Liver (tissue), 9 donors: ENCODE data around the gene ZNF518A. TPM values are rescaled to one million over a fixed set of nuclear protein-coding genes. Genes with fewer than 3 reads are reported as not detected.

ENCODE experiments used
- DNase-seq: peaks from one replicate; pipeline ENCODE4 v3.0.0-alpha.2; 2017; ENCODE audit warnings: low spot score
- H3K27ac ChIP-seq, 2 donors: one replicate each; pipeline ENCODE4 v1.7.0; 2013; ENCODE audit warnings: inconsistent platforms in 2 of 2, low read length in 2 of 2, control low read depth in 1 of 2, low read depth in 1 of 2, mild to moderate bottlenecking in 1 of 2
- H3K27me3 ChIP-seq, 4 donors: one replicate each; pipeline versions ENCODE4 v1.6.1 to v1.7.0; 2013; ENCODE audit warnings: low read length in 3 of 4, inconsistent platforms in 1 of 4, mild to moderate bottlenecking in 1 of 4, moderate library complexity in 1 of 4; ENCODE audit not compliant: control insufficient read depth in 4 of 4, insufficient read depth in 4 of 4
- H3K36me3 ChIP-seq, 4 donors: one replicate each; pipeline versions ENCODE4 v1.6.1 to v1.7.0; 2013; ENCODE audit warnings: low read length in 3 of 4, mild to moderate bottlenecking in 3 of 4, low read depth in 1 of 4, moderate library complexity in 1 of 4; ENCODE audit not compliant: control insufficient read depth in 4 of 4, insufficient read depth in 3 of 4
- H3K4me1 ChIP-seq, 4 donors: one replicate each; pipeline versions ENCODE4 v1.6.1 to v1.7.0; 2013; ENCODE audit warnings: low read length in 3 of 4, mild to moderate bottlenecking in 3 of 4, moderate library complexity in 1 of 4; ENCODE audit not compliant: control insufficient read depth in 4 of 4, insufficient read depth in 4 of 4
- H3K4me3 ChIP-seq, 3 donors: one replicate each; pipeline versions ENCODE4 v1.6.1 to v1.7.0; 2013; ENCODE audit warnings: low read length in 3 of 3, control low read depth in 1 of 3, low read depth in 1 of 3, mild to moderate bottlenecking in 1 of 3
- H3K9ac ChIP-seq, 2 donors: one replicate each; pipeline ENCODE4 v1.7.0; 2013; ENCODE audit warnings: low read length in 2 of 2, mild to moderate bottlenecking in 2 of 2, moderate library complexity in 2 of 2, control low read depth in 1 of 2, low read depth in 1 of 2
- H3K9me3 ChIP-seq, 4 donors: one replicate each; pipeline versions ENCODE4 v1.6.1 to v1.7.0; 2013; ENCODE audit warnings: low read length in 3 of 4; ENCODE audit not compliant: control insufficient read depth in 4 of 4
- CTCF ChIP-seq: fragments of 150-350 bp; IDR thresholded peaks from 2 replicates; pipeline ENCODE4 v1.5.1; 2017; ENCODE audit warnings: improper control_type of control experiment, low read depth, low read length; ENCODE audit not compliant: missing input control
- EGR1 ChIP-seq, 2 donors: IDR thresholded peaks; 2 replicates each; pipeline ENCODE4 v1.6.1; 2016 to 2018; ENCODE audit warnings: antibody characterized with exemption in 2 of 2, low read depth in 2 of 2
- FOXA1 ChIP-seq: IDR thresholded peaks from 2 replicates; pipeline ENCODE4 v1.6.1; 2016; ENCODE audit warnings: antibody characterized with exemption
- GABPA ChIP-seq, 2 donors: IDR thresholded peaks in 1 of 2; conservative IDR thresholded peaks in 1 of 2; 2 replicates each; pipeline ENCODE4 v1.6.1; 2016; ENCODE audit warnings: antibody characterized with exemption in 2 of 2, mild to moderate bottlenecking in 1 of 2, moderate library complexity in 1 of 2
- HNF4G ChIP-seq: IDR thresholded peaks from 2 replicates; pipeline ENCODE4 v1.6.1; 2016; ENCODE audit warnings: antibody characterized with exemption
- JUND ChIP-seq, 2 donors: IDR thresholded peaks; 2 replicates each; pipeline ENCODE4 v1.6.1; 2016; ENCODE audit warnings: antibody characterized with exemption in 2 of 2
- MAX ChIP-seq: IDR thresholded peaks from 2 replicates; pipeline ENCODE4 v1.6.1; 2016; ENCODE audit warnings: antibody characterized with exemption
- NR2F2 ChIP-seq: IDR thresholded peaks from 2 replicates; pipeline ENCODE4 v1.6.1; 2016; ENCODE audit warnings: antibody characterized with exemption
- RAD21 ChIP-seq, 2 donors: IDR thresholded peaks; 2 replicates each; pipeline ENCODE4 v1.6.1; 2016; ENCODE audit warnings: antibody characterized with exemption in 2 of 2, mild to moderate bottlenecking in 2 of 2
- RXRA ChIP-seq, 2 donors: IDR thresholded peaks; 2 replicates each; pipeline ENCODE4 v1.6.1; 2017 to 2018; ENCODE audit warnings: antibody characterized with exemption in 2 of 2, mild to moderate bottlenecking in 1 of 2
- SP1 ChIP-seq: IDR thresholded peaks from 2 replicates; pipeline ENCODE4 v1.6.1; 2018; ENCODE audit warnings: antibody characterized with exemption, mild to moderate bottlenecking
- TAF1 ChIP-seq: conservative IDR thresholded peaks from 2 replicates; pipeline ENCODE4 v1.6.1; 2016; ENCODE audit warnings: antibody characterized with exemption, mild to moderate bottlenecking
- YY1 ChIP-seq: IDR thresholded peaks from 2 replicates; pipeline ENCODE4 v1.6.1; 2016; ENCODE audit warnings: antibody characterized with exemption, mild to moderate bottlenecking
- ZBTB33 ChIP-seq: IDR thresholded peaks from 2 replicates; pipeline ENCODE4 v1.6.1; 2016; ENCODE audit warnings: antibody characterized with exemption
- WGBS: extraction: QIAGEN DNeasy Blood & Tissue Kit; methylation state at CpG from one replicate; pipeline ENCODE4 v1.1.7; 2013; 5-methylcytosine and 5-hydroxymethylcytosine counted together
- polyA plus RNA-seq, 2 donors: library from polyadenylated mRNA; stranded (reverse) in 1 of 2; unstranded in 1 of 2; fragments of 200-250 nt in 1 of 2; fragments of >200 nt in 1 of 2; fragmentation: Nextera tagmentation in 1 of 2; extraction: Ambion mirVana in 1 of 2; gene quantifications; one replicate each; pipeline versions ENCODE4 v1.2.1 to v1.2.3, GENCODE V29; 2013 to 2015
- total RNA-seq, 2 donors: library from RNA; depleted of rRNA; stranded (reverse); fragments of >200 nt; gene quantifications; one replicate each; pipeline ENCODE4 v1.2.3, GENCODE V29; 2014
- TF ChIP-seq, protein P1 (sequence below): IDR thresholded peaks from 2 replicates; pipeline ENCODE4 v1.6.1; 2016; ENCODE audit warnings: antibody characterized with exemption, mild to moderate bottlenecking
- donor health status: healthy.
- donor health status: healthy.
- donor health status: healthy.
- donor health status: healthy.
- donor health status: healthy.

Gene ZNF518A
- total and polyA plus RNA-seq, 4 donors: 1.8 to 23.0 (median 13.6) TPM

GRCh38 chr10:96125142-96125515 is 5.0 kb upstream of the ZNF518A start:
- WGBS: 73% methylated on average over 2 of the region's 2 CpGs
- H3K4me1 ChIP-seq: peaks cover 0 to 7% (median 2%) of the 10 kb centered on the region in 4 donors
- H3K4me3 ChIP-seq: no peak overlapping the region
- H3K27me3 ChIP-seq: peaks cover 0 to 9% (median 3%) of the 10 kb centered on the region in 4 donors
- no peaks in the 10 kb centered on the region for H3K36me3 ChIP-seq
- no peak for TF ChIP-seq TAF1
- no peak overlapping the region for H3K27ac ChIP-seq
- H3K9ac ChIP-seq: no peak overlapping the region
- peaks cover 0 to 8% (median under 1%) of the 10 kb centered on the region in 4 donors for H3K9me3 ChIP-seq
- DNase-seq: no peak

DNA sequence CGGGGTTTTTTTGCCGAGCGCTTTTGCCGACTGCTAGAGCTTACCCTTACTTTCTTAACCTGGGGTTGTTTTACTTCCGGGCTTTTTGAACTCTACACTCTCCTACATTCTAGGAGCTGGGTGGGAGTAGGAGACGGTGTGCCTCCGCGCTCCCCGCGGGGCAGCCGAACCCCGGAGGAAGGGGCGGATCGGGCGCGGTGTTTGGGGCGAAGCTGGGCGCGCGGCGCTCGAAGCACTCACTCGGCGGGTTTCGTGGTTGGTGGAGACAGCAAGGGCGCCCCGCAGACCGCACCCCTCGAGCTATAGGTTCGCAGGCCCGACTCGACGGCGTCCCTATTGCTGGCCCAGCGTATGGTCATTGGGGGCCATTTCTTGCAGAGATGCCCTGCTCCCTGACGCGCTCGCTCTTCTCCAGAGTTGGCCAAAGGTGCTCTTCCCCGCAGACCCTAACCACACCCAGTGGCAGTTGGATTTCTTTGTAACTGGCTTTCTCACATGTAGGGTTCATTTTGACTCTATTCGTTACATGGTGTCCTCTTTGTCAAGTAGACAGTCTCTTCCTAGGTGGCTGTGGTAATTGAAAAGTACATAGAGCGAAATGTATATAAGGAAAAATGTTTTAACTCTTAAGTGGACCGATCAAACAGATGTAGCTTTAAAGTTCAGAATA is 364 bp downstream of the ZNF518A start:
- DNase-seq: peak; percentile 82
- H3K27me3 ChIP-seq: peaks cover 0 to 4% (median 1%) of the 10 kb centered on the region in 4 donors
- H3K36me3 ChIP-seq: peaks cover 0 to 23% (median 10%) of the 10 kb centered on the region in 4 donors
- peak overlapping the region; percentile 82 to 99 (median 84) for H3K4me3 ChIP-seq
- H3K4me1 ChIP-seq: peaks cover 0 to 17% (median 10%) of the 10 kb centered on the region in 4 donors
- peak overlapping the region; percentile 20 to 28 for H3K9ac ChIP-seq
- peaks cover 0 to 8% (median under 1%) of the 10 kb centered on the region in 4 donors for H3K9me3 ChIP-seq
- TF ChIP-seq, protein P1, sequence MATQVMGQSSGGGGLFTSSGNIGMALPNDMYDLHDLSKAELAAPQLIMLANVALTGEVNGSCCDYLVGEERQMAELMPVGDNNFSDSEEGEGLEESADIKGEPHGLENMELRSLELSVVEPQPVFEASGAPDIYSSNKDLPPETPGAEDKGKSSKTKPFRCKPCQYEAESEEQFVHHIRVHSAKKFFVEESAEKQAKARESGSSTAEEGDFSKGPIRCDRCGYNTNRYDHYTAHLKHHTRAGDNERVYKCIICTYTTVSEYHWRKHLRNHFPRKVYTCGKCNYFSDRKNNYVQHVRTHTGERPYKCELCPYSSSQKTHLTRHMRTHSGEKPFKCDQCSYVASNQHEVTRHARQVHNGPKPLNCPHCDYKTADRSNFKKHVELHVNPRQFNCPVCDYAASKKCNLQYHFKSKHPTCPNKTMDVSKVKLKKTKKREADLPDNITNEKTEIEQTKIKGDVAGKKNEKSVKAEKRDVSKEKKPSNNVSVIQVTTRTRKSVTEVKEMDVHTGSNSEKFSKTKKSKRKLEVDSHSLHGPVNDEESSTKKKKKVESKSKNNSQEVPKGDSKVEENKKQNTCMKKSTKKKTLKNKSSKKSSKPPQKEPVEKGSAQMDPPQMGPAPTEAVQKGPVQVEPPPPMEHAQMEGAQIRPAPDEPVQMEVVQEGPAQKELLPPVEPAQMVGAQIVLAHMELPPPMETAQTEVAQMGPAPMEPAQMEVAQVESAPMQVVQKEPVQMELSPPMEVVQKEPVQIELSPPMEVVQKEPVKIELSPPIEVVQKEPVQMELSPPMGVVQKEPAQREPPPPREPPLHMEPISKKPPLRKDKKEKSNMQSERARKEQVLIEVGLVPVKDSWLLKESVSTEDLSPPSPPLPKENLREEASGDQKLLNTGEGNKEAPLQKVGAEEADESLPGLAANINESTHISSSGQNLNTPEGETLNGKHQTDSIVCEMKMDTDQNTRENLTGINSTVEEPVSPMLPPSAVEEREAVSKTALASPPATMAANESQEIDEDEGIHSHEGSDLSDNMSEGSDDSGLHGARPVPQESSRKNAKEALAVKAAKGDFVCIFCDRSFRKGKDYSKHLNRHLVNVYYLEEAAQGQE: no peak
- H3K27ac ChIP-seq: peak overlapping the region; percentile 87 to 95
- 1% methylated on average over 42 of the region's 42 CpGs for WGBS

DNA sequence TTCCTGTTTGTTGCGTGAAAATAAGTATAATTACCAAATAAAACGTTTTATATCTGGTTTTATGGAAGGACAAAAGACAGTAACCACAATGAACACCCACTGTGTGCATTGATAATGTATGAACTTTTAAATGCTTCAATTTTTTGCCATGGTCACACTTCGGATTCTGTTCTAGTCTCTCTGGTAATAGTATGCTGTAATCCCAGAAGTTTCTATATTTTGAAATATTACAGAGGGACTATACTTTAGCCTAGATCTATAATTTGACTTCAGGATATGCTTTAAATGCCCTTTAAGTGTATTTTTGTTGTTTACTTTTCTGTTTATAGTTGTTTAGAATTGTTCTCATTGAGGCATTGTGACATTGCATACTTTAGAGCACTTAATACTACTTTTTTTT is 1.5 kb downstream of the ZNF518A start:
- TF ChIP-seq RAD21 (IDR thresholded peaks at IDR 0.05) (no peak), HNF4G (no peak), YY1 (no peak), EGR1 (IDR thresholded peaks at IDR 0.05; ENCODE audit: low read depth in 2 of 2) (no peak), GABPA (IDR thresholded peaks at IDR 0.05 in 1 of 2, conservative IDR thresholded peaks at IDR 0.05 in 1 of 2) (no peak), FOXA1 (no peak), MAX (no peak), CTCF (no peak), RXRA (IDR thresholded peaks at IDR 0.05) (no peak), JUND (IDR thresholded peaks at IDR 0.05) (no peak), SP1 (no peak), TAF1 (no peak), ZBTB33 (no peak), NR2F2 (no peak)
- Histone ChIP-seq H3K27ac (no peak overlapping the region), H3K36me3 (peaks cover 0 to 27% (median 12%) of the 10 kb centered on the region in 4 donors), H3K9ac (no peak overlapping the region), H3K9me3 (peaks cover 0 to 8% (median under 1%) of the 10 kb centered on the region in 4 donors), H3K4me1 (peaks cover 0 to 17% (median 10%) of the 10 kb centered on the region in 4 donors), H3K4me3 (no peak overlapping the region), H3K27me3 (no peaks in the 10 kb centered on the region)
- DNase-seq: no peak
- 70% methylated on average over 3 of the region's 3 CpGs for WGBS
